ENCODE data around the gene ADAMTS18.

- TF ChIP-seq CTCF (IDR thresholded peaks at IDR 0.05) (no peak), POLR2A (IDR thresholded peaks at IDR 0.05) (no peak), POLR2AphosphoS5 (IDR thresholded peaks at IDR 0.05) (no peak), EP300 (IDR thresholded peaks at IDR 0.05) (no peak)
These were observed 184.4 kb downstream of the ADAMTS18 start for GRCh38 chr16:77250400-77250799.
